AML-193 (cell line): ENCODE data around the gene MLIP.

Experiments
- DNase-seq, 2 experiments: peaks; one replicate each; lab custom pipeline; 2025; lab: John Stamatoyannopoulos, UW

MLIP gene

DNA sequence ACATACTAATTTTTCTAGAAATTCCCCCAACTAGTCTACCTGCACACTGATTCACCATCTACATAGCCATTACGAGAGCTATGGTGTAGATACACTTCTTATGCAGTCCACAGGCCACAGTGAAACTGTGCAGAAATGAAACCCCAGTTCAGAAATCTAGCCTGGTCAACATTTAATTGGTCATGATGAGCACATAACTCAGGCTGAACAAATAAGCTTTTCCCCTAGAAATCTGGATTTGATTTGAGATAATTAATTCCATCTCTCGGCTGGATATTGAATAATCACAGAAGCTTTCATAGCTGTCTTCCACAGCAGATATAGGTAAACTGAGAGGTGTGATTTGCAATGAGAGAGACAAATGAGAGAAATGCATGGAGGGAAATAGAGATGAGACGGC, 174.4 kb downstream of the MLIP start:
- no peak for DNase-seq

DNA sequence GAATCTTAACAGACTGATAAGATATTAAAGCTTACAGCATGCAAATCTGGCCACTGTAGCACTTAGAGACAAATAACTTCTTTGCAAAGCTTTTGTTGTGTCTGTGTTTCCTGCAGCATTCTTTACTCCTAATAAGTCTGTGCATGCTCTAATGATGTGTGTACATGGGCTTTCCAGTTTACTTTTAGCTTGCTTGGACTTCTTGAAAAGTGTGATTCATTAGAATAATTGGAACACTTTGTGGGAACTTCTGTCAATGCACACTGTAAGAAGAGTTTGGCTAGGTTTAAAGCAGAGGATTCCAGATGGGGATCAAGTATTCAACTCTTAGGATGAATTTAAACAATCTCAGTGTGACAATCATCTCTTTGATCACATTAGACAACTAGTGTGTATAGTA, 174.9 kb downstream of the MLIP start:
- no peak for DNase-seq

DNA sequence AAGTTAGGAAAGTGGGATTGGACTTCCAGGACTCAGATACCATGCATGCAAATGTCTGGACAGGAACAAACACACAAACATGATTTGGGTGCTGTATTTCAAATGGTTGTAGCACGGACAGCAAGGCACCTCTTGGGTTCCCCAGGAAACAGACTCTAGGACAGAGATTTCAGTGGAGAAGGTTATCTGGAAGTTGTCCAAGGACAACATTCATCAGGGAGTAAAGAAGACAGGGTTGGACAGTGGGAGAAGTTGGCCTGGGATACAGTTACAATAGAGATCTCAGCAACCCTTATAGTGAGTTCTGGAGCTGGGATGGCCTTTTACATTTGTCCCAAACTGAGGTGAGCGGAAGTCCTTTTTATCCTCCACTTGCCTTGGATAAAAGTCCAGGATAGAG, 177.2 kb downstream of the MLIP start:
- no peak for DNase-seq

DNA sequence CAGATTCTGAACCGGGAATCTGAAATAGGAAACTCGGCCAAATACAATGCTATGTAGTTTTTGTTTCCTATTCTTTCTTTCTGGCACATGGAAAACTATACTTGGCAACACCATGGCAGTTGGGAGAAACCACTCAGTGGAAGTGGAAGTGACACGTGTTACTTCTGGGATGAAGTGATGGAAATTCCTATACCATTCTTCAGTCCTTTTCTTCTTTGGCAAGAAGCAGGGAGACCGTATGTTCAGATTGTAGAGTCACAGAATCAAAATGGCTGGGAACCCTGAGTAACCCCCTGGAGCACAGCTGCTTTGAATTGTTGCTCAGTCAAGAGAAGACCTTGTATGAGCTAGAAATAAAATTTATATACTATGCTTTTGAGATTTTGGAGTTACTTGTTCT, 178.2 kb downstream of the MLIP start:
- no peak for DNase-seq

DNA sequence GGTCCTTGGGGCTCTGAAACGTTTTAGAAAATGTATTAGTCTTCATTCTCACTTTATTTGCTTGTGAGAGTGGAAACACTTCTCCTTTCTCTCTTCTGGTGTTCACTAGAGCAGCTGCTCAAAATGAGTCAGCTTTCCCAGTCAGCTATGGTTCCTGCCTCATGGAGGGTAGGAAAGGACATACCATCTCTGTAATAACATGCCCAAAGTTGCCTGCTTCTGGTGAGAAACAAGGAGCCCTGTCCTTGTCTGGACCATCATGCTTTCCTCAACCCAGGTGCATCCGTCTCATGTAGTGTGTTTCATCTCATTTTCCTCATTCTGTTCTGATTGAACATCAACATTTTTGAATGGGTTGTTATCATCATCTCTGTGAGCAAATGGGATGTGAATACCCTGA, 179.9 kb downstream of the MLIP start:
- peak; percentile 67 to 68 for DNase-seq

DNA sequence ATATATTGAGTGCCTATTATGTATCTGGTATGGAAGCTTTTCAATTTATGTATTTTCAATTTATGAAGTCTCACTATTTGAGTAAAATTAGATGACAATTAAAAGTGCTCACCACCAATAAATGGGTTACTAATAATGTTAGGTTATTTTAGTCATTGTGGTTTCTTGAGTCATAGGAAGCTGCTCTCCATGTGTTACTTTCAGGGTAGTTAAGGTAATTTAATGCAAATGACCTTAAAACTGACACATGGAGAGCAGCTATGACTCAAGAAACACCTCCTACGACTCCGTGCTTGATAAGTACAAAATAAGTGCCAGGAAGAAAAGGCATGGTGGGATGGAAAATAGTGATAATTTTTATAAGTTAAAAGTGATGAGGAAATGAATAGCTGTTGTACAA, 180.5 kb downstream of the MLIP start:
- peak in 1 of 2 experiments; percentile 10 for DNase-seq

DNA sequence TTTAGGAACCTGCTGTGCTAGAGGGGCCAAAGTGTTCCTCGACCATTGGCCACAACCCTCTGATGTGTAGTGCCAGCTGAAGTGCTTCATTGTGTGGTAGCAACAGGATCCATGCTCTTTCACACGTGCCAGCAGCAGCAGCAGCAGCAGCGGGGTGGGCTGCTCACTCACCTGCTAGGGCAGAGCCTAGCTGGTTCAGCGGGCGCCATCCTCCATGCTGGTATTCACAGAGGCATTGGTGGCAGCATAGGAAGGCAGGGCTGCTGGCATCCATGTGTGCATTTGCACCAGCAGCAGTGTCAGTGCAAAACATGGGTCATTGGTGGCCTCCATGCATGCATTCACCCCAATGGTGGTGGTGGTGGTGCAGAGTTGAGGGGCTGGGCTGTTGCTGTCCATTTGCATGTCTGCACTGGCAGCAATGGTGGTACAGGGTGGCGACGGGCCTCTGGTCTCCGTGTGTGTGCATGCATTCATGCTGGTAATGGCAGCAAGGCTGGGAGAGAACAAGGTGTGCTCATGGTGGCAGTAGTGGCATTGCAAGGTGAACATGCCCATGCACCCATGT, 183.8 kb downstream of the MLIP start:
- DNase-seq: no peak

DNA sequence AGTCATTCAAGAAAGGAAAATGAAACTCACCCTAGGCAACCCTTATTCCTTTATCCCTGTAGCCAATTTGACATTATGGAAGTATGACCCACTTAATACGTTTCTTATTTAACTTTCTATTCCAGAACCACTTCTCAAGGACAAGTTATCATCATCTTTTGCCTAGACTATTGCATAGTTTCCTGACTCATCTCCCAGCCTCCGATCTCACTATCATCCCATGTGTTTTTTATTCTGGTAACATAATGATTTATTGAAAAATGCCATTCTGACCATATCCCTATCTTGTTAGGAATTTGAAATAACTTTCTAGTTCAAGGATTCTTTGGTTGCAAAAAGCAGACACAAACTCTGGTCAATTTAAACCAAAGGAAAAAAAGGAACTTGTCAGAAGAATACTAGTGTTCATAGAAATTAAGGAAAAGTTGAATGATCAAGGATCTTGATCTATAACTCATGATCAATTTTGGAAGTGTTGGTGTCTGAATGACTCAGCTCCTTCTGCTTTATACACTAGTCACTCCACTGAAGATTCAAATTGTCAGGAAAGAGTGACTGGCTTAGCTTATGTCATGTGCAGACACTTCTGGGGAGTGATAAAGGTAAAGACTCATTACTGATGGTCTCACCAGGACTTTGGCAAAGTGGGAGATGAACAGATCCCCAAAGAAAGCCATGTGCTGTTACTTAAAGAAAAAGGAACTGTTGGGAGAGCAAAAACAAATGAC, 188.5 kb downstream of the MLIP start:
- no peak for DNase-seq

DNA sequence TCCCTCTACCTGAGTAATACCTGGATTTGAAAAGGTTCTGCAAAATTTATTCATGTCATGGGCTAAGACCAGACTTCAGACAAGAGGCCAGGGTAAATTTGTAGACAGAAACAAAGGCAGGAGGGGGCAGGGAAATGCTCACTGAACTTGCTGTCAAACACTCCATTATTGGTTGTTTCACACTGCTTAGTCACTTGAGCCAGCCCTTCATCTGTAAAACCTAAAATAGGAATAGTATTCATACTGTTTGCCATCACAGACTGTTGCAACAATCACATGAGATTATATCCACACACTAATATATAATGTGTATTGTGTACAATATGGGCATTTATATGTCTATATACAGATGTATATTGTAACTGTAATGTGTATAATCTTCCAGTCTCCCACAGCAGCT, 190.5 kb downstream of the MLIP start:
- no peak for DNase-seq

DNA sequence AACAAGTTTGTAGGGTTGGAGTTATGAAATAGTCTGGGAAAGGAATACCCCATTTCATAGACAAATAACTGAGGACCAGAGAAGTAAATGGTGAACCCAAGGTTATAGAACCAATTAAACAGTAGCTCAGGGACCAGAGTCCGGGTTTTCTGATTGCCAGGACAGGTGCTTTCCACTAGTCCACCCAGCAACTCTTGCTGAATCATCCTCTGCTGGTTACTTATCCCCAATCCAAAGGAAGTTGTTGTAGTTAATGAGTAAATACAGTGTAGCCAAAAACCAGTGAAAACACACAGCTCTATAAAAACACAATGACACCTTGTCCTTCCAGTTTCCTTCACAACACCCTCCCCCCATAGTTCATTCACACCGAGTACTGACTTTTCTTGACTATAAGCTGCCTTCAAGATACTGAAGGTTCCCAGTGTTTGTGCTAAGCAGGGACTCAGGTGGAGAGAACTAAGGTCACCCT, 196.2 kb downstream of the MLIP start:
- no peak for DNase-seq

DNA sequence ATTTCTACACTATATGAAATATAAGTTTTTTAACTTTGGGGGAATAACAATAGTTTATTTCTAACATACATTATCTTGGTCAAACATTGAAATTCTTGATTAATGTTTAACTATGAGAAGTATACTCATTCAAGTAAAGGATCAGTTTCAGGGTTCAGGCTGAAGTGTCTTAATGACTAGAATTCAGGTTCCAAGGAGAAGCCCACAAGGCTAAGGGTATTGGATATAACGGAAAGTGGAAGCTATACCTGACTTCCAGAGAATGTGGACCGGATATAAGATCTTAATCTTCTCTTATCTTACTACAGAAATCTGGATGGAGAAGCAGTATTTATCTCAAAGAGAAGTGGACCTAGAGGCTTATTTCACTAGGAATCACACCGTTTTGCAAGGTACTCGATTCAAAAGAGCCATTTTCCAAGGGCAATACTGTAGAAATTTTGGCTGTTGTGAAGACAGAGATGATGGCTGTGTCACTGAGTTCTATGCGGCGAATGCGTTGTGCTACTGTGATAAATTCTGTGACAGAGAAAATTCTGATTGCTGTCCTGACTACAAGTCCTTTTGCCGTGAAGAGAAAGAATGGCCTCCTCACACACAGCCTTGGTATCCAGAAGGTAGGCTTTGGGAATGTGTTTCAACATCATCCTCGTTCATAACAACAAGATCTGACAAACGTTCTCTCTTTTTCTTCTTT, 197.2 kb downstream of the MLIP start, which contains the start of gene TINAG:
Gene TINAG, plus strand, starts transcription at position 153 of the 697 bp plus-strand sequence. Its CDS starts 110 bp downstream, at position 263.
- DNase-seq: no peak

DNA sequence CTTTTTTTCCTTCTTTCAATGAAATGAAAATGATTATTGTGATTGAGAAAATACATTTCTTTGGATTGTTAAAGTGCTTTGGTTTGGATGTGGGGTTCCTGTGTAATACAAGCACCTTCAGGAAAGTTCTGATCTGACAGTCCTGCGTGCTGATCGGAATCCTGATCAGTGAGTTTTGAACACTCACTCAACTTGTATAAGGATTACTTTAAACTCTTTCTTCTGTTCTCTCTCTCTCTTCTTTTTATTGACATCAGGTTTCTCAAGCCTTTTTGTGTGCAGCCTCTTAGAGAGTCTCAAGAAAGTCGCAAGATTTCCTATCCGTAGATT, 197.7 kb downstream of the MLIP start:
- no peak for DNase-seq

DNA sequence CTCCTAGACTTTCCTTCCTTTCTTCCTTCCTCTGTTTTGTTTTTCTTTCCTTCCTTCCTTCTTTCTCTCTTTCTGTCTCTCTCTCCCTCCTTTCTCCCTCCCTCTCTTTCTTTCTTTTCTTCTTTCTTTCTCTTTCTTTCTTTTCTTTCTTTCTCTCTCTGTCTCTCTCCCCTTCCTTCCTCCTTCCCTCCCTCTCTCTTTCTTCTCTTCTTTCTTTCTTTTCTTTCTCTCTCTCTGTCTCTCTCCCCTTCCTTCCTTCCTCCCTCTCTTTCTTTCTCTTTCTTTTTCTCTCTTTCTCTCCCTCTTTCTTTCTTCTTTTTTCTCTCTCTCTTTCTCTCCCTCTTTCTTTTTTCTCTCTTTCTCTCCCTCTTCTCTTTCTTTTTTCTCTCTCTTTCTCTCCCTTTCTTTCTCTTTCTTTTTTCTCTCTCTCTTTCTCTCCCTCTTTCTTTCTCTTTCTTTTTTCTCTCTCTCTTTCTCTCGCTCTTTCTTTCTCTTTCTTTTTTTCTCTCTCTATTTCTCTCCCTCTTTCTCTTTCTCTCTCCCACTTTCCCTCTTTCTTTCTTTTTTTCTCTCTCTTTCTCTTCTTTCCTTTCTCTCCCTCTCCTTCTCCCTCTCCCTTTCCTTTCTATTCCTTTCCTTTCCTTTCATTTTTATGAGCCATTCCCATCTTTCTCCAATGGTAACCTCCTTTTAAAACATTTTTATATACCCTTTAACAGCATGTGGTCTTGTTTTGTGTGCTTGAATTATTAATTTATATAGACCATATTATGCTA, 199.3 kb downstream of the MLIP start:
- DNase-seq: no peak

DNA sequence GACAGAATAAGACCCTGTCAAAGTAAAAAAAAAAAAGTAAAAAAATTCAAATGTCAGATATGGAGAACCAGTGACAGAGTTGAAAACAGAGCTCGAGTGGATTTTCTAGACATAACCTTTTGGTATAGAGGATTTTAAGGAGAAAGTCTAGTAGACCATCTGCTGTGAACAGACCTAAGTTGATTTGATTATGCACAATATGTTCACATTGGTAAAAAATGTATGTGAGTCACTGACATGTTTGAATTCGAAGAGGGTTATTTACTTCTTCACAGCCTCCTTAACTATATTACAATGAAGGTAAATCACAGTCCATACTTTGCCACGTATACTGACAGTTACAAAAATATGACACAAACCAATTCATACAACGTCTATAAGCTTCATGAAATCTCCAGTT, 204.4 kb downstream of the MLIP start:
- no peak for DNase-seq
